Retinal pigment epithelial cell (primary cell): ENCODE data around the gene LYG1.
"Not testable (repeated sequence)": the region's sequence is repeated elsewhere in the genome, so short reads cannot be mapped to it uniquely, and the experiment has no call there.

ENCODE experiments used
- DNase-seq: peaks from one replicate; pipeline ENCODE4 v3.0.0-alpha.2; 2010; ENCODE audit warnings: low read depth
- H3K4me3 ChIP-seq: 2 replicates; pipeline ENCODE4 v1.5.1; 2011; ENCODE audit warnings: mild to moderate bottlenecking, low read length, control low read depth, moderate library complexity
- CTCF ChIP-seq: conservative IDR thresholded peaks from 2 replicates; pipeline ENCODE4 v1.5.1; 2011; ENCODE audit warnings: low read depth, low read length, control low read depth, inconsistent platforms

LYG1 gene

GRCh38 chr2:99301097-99301496 is at the start of gene LYG1:
TSS of gene LYG1 (minus strand) at chr2:99301197. CDS start at chr2:99295670, 5,527 bp downstream.
- not testable (repeated sequence) for DNase-seq

GRCh38 chr2:99350194-99350593 is 49.2 kb upstream of the LYG1 start:
- H3K4me3 ChIP-seq = no peak overlapping the region
- TF ChIP-seq CTCF = no peak
- no peak for DNase-seq

More at GRCh38 chr2:99301097-99301496, at the start of gene LYG1:
- H3K4me3 ChIP-seq = not testable (repeated sequence)

DNA sequence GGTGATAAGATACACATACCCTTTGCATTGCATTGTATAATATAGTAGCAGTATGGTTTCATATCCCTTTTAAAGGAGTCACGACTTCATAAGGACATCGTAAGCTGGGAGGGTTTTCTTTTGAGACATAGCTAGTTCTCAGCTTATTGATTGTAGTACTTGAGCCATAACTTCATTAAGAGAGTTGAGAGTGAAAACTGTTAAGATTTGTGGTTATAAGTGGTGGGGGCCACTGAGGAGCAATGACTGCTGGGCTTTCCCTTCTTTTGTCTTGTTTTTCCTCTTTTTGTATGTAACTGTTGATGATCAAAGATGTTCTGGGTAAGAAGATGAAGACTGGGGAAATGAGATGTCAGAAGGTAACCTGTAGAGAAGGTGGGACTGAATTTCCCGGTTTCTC is 47.2 kb upstream of the LYG1 start:
- no peak for TF ChIP-seq CTCF
- no peak overlapping the region for H3K4me3 ChIP-seq
- no peak for DNase-seq

- DNase-seq = no peak
- no peak for TF ChIP-seq CTCF
- H3K4me3 ChIP-seq = no peak overlapping the region
Measured at GRCh38 chr2:99346218-99346617, 45.2 kb upstream of the LYG1 start.

DNA sequence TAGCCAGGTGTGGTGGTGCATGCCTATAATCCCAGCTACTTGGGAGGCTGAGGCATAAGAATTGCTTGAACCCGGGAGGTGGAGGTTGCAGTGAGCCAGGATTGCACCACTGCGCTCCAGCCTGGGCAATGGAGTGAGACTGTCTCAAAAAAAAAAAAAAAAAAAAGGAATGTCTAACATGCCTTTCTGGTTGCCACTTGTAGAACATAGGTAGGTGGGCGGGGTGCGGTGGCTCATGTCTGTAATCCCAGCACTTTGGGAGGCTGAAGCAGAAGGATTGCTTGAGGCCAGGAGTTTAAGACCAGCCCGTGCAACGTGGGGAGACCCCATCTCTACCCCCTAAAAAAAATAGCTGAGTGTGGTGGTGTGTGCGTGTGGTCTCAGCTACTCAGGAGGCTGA is 44.4 kb upstream of the LYG1 start:
- DNase-seq, H3K4me3 ChIP-seq: not testable (repeated sequence)

- no peak for TF ChIP-seq CTCF
- no peak for DNase-seq
Measured at GRCh38 chr2:99342536-99342935, 41.5 kb upstream of the LYG1 start.

DNA sequence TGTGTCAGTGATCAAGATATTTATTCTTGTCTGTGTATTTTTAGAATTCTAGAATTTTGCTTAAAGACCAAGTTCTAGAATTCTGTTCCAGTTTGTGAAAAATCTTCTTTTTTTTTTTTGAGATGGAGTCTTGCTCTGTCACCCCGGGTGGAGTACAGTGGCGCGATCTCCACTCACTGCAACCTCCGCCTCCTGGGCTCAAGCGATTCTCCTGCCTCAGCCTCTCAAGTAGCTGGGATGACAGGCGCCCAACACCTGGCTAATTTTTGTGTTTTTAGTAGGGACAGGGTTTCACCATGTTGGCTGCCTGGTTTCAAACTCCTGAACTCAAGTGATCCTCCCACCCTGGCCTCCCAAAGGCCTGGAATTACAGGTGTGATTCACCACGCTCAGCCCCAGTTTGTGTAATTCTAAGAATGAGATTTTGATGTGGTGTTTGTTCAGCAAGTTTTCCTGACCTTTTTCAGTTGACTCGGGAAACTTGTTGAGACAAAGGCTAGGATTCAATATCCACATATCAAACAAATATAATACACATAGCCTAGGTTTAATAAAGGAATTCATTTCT is 39.8 kb upstream of the LYG1 start:
- no peak overlapping the region for H3K4me3 ChIP-seq

More at GRCh38 chr2:99342536-99342935, 41.5 kb upstream of the LYG1 start:
- no peak overlapping the region for H3K4me3 ChIP-seq

DNA sequence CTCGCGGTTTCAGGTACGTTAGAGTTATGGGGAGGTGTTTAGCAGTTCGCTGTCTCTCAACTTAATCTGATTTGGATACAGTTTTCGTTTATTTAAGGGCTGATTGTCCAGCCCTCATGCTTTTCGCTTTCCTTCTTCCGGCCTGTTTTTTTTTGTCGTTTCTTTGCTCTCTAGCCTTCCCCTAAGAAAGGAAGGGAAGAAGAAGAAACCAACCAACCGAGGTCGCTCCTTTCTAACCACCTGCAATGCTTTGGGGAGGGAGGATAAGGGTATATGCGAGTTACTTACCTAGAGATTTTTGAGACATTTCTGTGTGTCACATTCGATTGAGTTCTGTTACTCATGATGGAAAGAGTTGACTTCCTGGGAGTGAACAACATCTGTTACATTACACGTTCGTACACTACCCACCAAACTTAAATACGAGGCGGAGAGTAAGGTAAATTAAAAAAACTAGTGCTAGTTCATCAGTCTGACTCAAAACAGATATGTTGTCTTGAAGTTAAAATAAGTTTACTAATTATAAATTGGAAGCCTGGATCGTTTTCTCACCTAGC is 37.1 kb upstream of the LYG1 start:
- H3K4me3 ChIP-seq = peak overlapping the region; percentile 98
- no peak for TF ChIP-seq CTCF
- no peak for DNase-seq

More for the DNA sequence above, 39.8 kb upstream of the LYG1 start:
- no peak for DNase-seq
- TF ChIP-seq CTCF = no peak
